HAP-1 (cell line): Measurements from ENCODE around the gene ADRA2C.

Experiments used
- DNase-seq, 2 experiments: peaks; one replicate each; pipeline ENCODE4 v3.0.0-alpha.2; 2016 to 2020; ENCODE audit warnings: low spot score in 2 of 2
- H3K27me3 ChIP-seq: fragments of 250-450 bp; sonication (Bioruptor Pico); 2 replicates; pipeline ENCODE4 v1.5.1; 2020; ENCODE audit warnings: low read depth, mild to moderate bottlenecking, moderate library complexity
- H3K36me3 ChIP-seq: fragments of 250-450 bp; sonication (Bioruptor Pico); replicated peaks from 2 replicates; pipeline ENCODE4 v1.5.1; 2020; ENCODE audit warnings: mild to moderate bottlenecking
- H3K4me1 ChIP-seq: fragments of 250-450 bp; sonication (Bioruptor Pico); 2 replicates; pipeline ENCODE4 v1.5.1; 2020; ENCODE audit warnings: mild to moderate bottlenecking
- H3K4me3 ChIP-seq: fragments of 250-450 bp; sonication (Bioruptor Pico); 2 replicates; pipeline ENCODE4 v1.5.1; 2020; ENCODE audit warnings: mild to moderate bottlenecking, moderate library complexity
- H3K9me3 ChIP-seq: fragments of 250-450 bp; sonication (Bioruptor Pico); 2 replicates; pipeline ENCODE4 v1.5.1; 2020; ENCODE audit warnings: mild to moderate bottlenecking, moderate library complexity
- in situ Hi-C: fragments of 300-500 bp; cut with MboI; formaldehyde crosslinking; loops from 3 replicates; pipeline ENCODE4 v1.14.3; 2020; ENCODE audit warnings: low sequenced_read_pairs, inconsistent platforms, mixed read lengths

The ADRA2C gene

DNA sequence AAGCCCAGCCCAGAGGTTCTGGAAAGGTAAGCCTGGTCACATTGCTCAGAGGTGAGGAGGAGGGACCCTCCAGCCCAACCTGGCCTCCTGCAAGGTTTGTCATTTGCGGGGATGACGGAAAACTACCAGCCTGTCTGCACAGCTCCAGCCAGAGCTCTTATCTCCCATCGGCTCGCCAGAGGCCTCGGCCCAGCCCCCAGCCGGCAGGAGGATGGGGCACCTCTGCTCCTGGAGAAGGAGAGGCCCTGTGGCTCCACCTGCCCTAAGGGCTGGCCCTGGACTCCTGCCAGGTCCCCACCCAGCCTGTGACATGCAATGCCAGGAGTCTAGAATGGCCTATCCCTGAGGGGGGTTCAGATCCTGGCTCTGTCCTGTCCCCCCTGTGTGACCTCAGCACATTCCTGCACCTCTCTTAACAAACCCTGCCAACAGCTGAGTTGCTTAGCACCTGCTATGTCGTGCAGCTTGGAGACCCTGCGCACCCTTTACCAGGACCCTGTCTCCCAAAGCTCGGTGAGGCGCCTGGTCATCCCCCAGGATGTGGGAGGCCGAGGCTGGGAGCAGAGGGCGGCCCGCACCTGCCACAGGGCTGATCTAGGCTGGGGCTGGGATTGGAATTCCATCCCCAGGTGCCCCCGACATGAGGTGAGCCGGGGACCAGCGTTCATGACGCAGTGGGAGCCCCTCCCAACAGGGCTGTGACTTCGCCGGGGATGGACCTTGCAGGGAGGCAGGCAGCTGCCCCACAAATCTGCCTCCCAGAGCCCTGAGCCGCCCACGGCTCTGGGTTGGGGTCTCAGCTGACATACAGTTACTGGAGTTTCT lies 14.4 kb downstream of the ADRA2C start:
- Histone ChIP-seq H3K9me3 (no peaks in the 10 kb centered on the region), H3K36me3 (no peaks in the 10 kb centered on the region), H3K27me3 (peaks cover 2% of the 10 kb centered on the region; the same call in 1 of the 2 replicates), H3K4me1 (no peaks in the 10 kb centered on the region), H3K4me3 (no peak overlapping the region)
- in situ Hi-C loops: no loop called here
- DNase-seq: no peak

DNA sequence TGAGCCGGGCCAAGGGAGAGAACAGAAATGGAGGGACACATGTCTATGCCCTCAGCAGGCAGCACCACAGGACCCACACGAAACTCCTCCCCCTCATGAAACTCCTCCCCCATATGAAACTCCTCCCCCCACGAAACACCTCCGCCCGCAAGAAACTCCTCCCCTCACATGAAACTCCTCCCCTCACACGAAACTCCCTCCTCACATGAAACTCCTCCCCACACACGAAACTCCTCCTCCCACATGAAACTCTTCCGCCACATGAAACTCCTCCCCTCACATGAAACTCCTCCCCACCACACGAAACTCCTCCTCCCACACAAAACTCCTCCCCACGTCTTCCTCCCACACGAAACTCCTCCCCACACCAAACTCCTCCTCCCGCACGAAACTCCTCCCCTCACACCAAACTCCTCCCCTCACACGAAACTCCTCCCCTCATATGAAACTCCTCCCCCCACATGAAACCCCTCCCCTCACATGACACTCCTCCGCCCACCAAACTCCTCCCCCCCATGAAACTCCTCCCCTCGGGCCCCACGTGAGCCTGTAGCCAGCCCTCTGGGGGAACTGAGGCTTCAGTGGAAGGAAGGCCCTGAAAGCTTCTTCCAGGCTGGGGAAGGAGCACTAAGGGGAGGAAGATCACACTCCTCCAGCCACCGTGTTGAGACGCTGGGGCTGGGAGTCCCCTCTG lies 15.2 kb downstream of the ADRA2C start:
- peak; percentile 4 to 45 for DNase-seq
- in situ Hi-C loops: no loop called here
- H3K4me3 ChIP-seq: no peak overlapping the region
- no peaks in the 10 kb centered on the region for H3K36me3 ChIP-seq
- H3K27me3 ChIP-seq: no peaks in the 10 kb centered on the region
- no peaks in the 10 kb centered on the region for H3K9me3 ChIP-seq
- H3K4me1 ChIP-seq: no peaks in the 10 kb centered on the region

DNA sequence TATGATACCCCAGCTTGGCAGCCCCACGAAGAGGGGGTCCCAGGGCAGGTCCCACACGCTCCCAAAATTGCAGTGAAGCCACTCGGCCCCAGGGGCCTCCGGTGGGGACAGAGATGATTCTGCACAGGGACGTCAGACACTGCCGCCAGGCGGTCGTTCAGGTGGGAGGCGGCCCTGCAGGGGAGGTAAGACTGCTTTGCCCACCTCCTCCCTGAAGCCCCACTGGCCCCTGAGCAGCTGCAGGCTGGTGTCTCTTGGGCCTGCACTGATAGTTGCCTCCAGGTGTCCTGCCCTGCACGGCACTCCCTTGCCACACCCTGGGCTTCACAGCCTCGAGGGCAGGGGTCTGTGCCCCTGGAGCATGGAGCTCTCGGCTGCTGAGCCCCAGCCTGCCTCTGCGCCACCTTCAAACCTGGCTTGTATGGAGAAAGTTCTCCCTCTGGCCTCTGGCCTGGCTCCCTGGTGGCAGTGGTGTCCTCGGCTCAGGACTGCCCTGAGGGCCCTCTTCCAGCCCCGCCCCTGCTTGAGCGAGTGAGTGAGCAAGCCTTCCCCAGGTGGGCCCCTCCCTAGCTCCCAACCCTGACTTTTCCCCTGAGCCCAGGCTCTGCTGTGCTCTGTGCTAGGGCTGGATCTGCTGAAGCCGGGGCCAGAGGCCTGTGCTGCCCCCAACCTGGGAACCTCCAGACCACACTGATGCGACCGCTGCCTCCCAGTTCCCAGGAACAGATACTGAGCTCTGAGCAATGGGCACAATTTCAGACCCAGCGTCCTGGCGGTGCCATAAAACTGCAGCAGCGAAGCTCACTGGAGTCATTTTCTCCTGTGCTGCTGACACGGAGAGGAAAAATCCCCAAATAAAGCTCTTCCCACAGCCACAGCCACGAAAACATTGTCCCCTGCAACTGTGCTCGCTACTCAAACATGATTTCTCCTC lies 16.1 kb downstream of the ADRA2C start:
- H3K4me3 ChIP-seq: no peak overlapping the region
- 0 out of 2 replicates have a peak, but pooled peaks cover 4% of the 10 kb centered on the region for H3K27me3 ChIP-seq
- in situ Hi-C loops: no loop called here
- H3K36me3 ChIP-seq: no peaks in the 10 kb centered on the region
- no peak for DNase-seq
- H3K9me3 ChIP-seq: no peaks in the 10 kb centered on the region
- H3K4me1 ChIP-seq: no peaks in the 10 kb centered on the region

DNA sequence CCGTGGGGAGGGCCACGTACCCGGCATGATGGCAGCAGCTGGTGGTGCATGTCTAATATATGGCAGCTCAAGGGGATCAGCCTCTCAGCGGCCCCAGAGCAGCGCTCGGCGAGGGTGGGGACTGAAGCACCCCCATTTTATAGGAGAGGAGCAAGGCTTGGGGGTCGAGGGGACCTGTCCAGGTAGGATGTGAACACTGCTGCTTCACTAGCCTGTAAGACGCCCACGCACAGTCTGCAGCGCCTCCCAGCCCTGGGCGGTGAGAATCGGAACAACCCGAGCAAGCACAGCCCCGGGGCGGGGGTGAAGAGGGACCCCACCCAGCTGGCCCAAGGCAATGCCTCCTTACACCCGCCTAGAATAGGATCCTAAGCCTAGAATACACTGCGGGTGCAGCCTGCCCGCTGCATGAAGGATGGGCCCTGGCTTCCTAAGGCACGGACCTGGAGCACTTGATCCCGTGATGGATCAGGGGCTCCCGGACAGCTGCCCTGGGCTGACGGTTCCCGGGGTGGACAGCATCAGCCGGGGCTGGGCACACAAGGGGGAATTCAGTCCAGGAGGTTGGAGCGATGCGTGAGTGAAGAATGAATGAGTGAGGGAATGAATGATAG lies 17.6 kb downstream of the ADRA2C start:
- in situ Hi-C loops: no loop called here
- no peaks in the 10 kb centered on the region for H3K4me1 ChIP-seq
- peak in 1 of 2 experiments; percentile 61 for DNase-seq

DNA sequence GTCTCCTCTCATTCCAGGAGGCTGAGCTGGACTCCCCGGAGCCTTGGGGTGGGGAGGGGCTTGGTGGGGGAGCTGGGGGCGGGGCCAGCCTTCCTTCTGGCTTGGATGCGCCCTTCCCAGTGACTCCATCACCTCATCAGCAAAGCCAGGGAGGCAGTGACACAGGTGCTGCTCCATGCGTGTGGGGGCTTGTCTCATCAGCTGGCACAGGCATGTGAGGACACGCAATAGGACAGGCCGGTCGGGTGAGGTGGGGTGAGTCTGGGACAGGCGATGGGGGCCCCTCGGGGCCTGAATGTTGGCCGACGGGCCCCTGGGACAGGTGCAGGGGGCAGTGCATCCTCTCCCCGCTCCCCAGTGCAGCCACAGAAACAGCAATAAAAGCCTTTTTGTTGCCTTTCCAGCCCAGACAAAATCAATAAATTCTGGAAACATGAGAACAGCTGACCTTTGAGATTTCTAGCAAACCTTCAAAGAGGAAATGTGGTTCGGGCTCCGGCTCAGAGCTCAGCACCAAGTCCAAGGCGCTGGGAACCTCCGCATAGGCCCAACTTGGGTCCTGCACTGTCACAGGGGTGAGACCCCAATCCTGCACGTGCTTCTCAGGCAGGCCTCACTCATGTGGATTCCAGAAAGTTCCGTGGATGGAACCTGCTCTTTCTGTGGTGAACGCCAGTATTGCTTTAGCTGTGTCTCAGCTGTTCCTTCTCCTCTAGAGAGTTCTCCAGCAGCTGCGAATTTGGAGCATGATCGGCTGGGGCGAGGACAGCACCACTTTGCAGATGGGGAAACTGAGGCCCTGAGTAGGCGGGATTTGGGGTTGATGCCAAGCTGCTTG lies 18.5 kb downstream of the ADRA2C start:
- H3K4me3 ChIP-seq: no peak overlapping the region
- H3K4me1 ChIP-seq: no peaks in the 10 kb centered on the region
- in situ Hi-C loops: no loop called here
- H3K36me3 ChIP-seq: no peaks in the 10 kb centered on the region
- 0 out of 2 replicates have a peak, but pooled peaks cover 4% of the 10 kb centered on the region for H3K27me3 ChIP-seq
- no peaks in the 10 kb centered on the region for H3K9me3 ChIP-seq
- no peak for DNase-seq

More for the DNA sequence above, 17.6 kb downstream of the ADRA2C start:
- Histone ChIP-seq H3K9me3 (no peaks in the 10 kb centered on the region), H3K27me3 (0 out of 2 replicates have a peak, but pooled peaks cover 4% of the 10 kb centered on the region), H3K36me3 (no peaks in the 10 kb centered on the region), H3K4me3 (no peak overlapping the region)

DNA sequence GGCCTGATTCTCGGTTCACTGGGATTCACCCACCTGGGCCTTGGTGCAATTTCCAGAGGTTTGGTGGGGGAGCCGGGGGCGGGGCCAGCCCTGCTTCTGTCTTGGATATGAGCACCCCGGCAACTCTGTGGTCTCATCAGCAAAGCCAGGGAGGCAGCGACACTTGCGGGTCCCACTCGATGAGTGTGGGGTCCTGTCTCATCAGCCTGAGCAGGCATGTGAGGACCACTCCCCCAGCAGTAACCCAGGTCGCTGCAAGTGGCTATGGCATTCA lies 19.0 kb downstream of the ADRA2C start:
- Histone ChIP-seq H3K4me3 (no peak overlapping the region), H3K4me1 (no peaks in the 10 kb centered on the region), H3K9me3 (no peaks in the 10 kb centered on the region), H3K27me3 (0 out of 2 replicates have a peak, but pooled peaks cover 4% of the 10 kb centered on the region), H3K36me3 (no peaks in the 10 kb centered on the region)
- no peak for DNase-seq
- in situ Hi-C loops: no loop called here

DNA sequence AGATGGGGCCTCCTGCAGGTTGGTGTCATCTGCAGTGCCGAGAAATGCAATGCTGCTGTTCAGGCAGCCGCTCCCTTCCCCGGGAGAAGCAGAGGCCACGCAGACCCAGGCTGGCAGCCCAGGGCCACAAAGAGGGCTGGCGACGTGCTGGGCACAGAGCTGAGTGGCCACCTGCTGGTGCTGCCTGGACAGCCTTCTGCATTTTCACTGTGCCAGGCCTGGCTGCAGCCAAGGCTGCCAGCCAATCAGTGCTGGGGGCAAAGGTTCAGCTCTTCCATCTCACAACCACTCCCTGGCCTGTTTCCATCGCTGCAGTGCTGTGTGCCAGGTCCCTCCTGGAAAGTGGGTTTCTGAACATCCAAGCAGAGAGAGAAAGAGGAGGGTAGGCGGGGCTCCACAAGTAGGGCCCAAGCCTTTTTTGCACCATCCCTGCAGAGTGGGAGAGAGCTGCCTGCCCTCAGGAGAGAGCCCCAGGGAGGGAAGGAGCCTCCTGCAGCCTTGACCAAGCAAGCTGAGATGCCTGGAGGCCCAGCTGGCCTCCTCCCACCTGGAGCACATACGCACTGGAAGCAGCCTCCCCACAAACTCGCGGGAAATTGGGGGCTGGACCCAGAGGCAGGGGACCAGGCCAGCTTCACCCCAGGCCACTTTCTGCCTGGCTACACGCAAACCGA lies 20.1 kb downstream of the ADRA2C start:
- no peak for DNase-seq

DNA sequence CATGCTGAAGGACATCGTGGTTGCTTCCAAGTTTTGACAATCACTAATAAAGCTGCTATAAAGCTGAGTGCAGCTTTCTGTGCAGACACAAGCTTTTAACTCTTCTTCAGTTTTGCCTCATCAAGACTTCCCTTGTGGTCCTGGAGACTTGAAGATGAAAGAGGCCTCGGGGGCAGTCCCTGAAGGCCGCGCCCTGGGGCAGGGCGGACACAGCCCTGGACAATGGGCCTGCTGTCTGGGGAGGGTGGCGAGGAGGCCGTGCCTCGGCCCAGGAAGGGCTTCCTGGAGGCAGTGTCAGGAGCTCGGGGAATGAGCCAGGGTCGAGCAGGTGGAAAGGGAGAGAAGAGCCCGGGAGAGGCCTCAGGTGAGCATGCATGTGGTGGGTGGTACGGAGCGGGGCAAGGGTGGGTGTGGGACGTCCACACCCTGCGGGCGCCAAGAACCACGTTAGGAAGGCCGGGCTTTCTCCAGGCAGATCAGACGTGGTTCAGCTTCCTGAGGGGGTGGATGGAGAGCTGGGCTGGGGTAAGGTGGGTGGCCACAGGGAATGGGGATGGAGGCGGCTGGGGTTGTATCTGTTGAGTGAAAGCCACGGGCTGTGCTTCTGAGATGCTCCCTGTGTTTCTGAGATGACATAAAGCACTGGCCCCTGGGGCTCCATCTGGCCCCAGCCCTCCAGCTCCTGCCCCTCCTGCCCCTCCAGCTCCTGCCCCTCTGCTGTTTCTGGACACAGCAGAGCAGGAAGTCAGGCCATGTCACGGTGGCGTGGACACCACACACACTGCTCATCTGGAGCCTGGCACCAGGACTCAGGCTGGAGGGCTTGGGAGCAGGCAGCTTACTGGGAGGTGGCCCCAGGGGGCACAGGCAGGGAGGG lies 21.5 kb downstream of the ADRA2C start:
- Histone ChIP-seq H3K27me3 (0 out of 2 replicates have a peak, but pooled peaks cover 4% of the 10 kb centered on the region), H3K4me3 (no peak overlapping the region), H3K4me1 (no peaks in the 10 kb centered on the region), H3K9me3 (no peaks in the 10 kb centered on the region), H3K36me3 (no peaks in the 10 kb centered on the region)
- no peak for DNase-seq
- in situ Hi-C loops: no loop called here

More for the DNA sequence above, 20.1 kb downstream of the ADRA2C start:
- Histone ChIP-seq H3K4me3 (no peak overlapping the region), H3K9me3 (no peaks in the 10 kb centered on the region), H3K27me3 (0 out of 2 replicates have a peak, but pooled peaks cover 4% of the 10 kb centered on the region), H3K36me3 (no peaks in the 10 kb centered on the region), H3K4me1 (no peaks in the 10 kb centered on the region)
- in situ Hi-C loops: no loop called here

DNA sequence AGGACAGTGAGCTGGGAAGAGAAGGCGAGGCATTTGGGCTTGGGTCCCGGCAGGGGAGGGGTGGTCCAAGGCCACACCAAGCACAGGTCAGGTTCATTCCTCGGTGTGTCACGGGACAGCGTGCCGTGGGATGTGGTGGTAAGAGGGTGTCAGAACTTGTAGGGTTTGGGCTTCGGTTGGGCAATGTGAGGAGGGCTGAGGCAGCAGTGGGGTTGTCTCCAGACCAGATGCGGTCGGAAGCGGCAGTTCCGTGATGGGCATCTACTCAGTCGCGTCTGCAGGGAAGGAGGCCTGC lies 22.1 kb downstream of the ADRA2C start:
- H3K4me1 ChIP-seq: no peaks in the 10 kb centered on the region
- 0 out of 2 replicates have a peak, but pooled peaks cover 4% of the 10 kb centered on the region for H3K27me3 ChIP-seq
- no peak for DNase-seq
- no peak overlapping the region for H3K4me3 ChIP-seq
- no peaks in the 10 kb centered on the region for H3K9me3 ChIP-seq
- no peaks in the 10 kb centered on the region for H3K36me3 ChIP-seq
- in situ Hi-C loops: no loop called here

DNA sequence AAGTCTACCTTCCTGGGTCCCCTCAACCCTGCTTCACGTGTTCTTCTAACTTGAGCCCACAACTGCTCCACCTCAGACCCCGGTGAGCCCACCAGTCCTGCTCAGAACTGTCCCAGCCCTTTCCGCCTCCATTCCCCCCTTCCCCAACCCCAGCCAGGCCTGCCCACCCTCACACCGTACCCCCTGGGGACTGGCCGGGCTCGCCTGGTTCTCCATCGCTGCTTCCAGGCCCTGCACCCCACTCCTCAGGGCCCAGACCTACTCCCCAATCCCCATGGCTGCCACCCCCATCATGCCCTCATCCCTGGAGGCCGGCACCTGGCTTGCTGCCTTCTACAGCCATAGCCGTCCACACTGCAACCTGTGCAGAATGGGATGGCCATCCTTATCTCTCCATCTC lies 23.4 kb downstream of the ADRA2C start:
- 0 out of 2 replicates have a peak, but pooled peaks cover 4% of the 10 kb centered on the region for H3K27me3 ChIP-seq
- in situ Hi-C loops: no loop called here

DNA sequence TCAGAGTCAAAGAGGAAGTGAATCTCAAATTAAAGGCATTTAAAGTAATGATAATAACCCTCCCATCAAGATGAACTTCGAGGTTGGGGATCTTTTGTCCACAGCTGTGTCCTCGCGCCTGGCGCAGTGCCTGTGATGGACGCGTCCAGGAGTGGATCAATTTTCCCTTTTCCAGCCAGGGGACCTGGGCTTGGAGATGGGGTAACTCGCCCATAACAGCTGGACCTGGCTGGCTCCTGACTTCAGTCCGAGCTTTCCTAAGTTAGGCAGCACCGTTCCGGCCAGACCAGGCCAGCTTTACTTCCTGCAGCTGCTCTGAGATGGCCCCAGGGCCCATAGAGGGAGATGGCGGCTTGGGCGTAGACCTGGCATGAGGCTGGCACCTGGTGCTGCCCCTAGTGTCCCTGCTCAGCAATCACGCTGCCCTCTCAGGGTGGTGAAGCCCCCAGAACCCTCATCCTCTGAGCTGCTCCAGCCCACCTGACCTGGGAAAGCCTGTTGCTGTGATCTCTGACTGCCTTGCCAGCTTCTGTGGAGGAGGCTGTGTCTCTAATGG lies 23.9 kb downstream of the ADRA2C start:
- Histone ChIP-seq H3K27me3 (0 out of 2 replicates have a peak, but pooled peaks cover 4% of the 10 kb centered on the region), H3K36me3 (no peaks in the 10 kb centered on the region), H3K9me3 (no peaks in the 10 kb centered on the region), H3K4me3 (no peak overlapping the region), H3K4me1 (no peaks in the 10 kb centered on the region)
- DNase-seq: no peak
- in situ Hi-C loops: no loop called here

More for the DNA sequence above, 23.4 kb downstream of the ADRA2C start:
- no peaks in the 10 kb centered on the region for H3K36me3 ChIP-seq
- H3K4me3 ChIP-seq: no peak overlapping the region
- H3K9me3 ChIP-seq: no peaks in the 10 kb centered on the region
- no peaks in the 10 kb centered on the region for H3K4me1 ChIP-seq
- DNase-seq: no peak
